Lung (tissue), 12 donors: ENCODE results near the gene PCDH1. TPM values are rescaled to one million over a fixed set of nuclear protein-coding genes. Genes with fewer than 3 reads are reported as not detected.
A peak's percentile ranks its signal among the peaks of the same experiment; 100 is the strongest.

Source experiments
- ATAC-seq: fragments of 200-7000 bp; cut with Tn5 transposase; one replicate; pipeline ENCODE4 v1.9.1; 2020; ENCODE audit warnings: moderate number of reproducible peaks; ENCODE audit not compliant: insufficient read depth, low FRiP score
- DNase-seq, 3 donors: peaks; one replicate each; pipeline ENCODE4 v3.0.0-alpha.2; 2013 to 2017
- H3K27ac ChIP-seq, 2 donors: one replicate each; pipeline ENCODE4 v1.5.1; 2013; ENCODE audit warnings: mild to moderate bottlenecking in 2 of 2, moderate library complexity in 2 of 2, control low read depth in 1 of 2, inconsistent platforms in 1 of 2, low read depth in 1 of 2, low read length in 1 of 2
- H3K27me3 ChIP-seq, 3 donors: one replicate each; pipeline ENCODE4 v1.5.1; 2013; ENCODE audit warnings: low read length in 2 of 3; ENCODE audit not compliant: control insufficient read depth in 3 of 3, insufficient read depth in 3 of 3
- H3K36me3 ChIP-seq, 4 donors: one replicate each; pipeline ENCODE4 v1.5.1; 2013; ENCODE audit warnings: low read length in 4 of 4, mild to moderate bottlenecking in 1 of 4, moderate library complexity in 1 of 4; ENCODE audit not compliant: control insufficient read depth in 4 of 4, insufficient read depth in 4 of 4
- H3K4me1 ChIP-seq, 5 donors: one replicate each; pipeline ENCODE4 v1.5.1; 2013; ENCODE audit warnings: low read length in 5 of 5, mild to moderate bottlenecking in 2 of 5, moderate library complexity in 1 of 5; ENCODE audit not compliant: control insufficient read depth in 5 of 5, insufficient read depth in 5 of 5
- H3K4me3 ChIP-seq: one replicate; pipeline ENCODE4 v1.5.1; 2013; ENCODE audit warnings: mild to moderate bottlenecking, control low read depth, moderate library complexity
- H3K9ac ChIP-seq, 2 donors: one replicate each; pipeline ENCODE4 v1.5.1; 2013; ENCODE audit warnings: low read length in 2 of 2, control low read depth in 1 of 2; ENCODE audit not compliant: insufficient read depth in 1 of 2
- H3K9me3 ChIP-seq, 4 donors: one replicate each; pipeline ENCODE4 v1.5.1; 2013; ENCODE audit warnings: low read length in 3 of 4, mild to moderate bottlenecking in 1 of 4, moderate library complexity in 1 of 4; ENCODE audit not compliant: control insufficient read depth in 4 of 4, insufficient read depth in 3 of 4
- CTCF ChIP-seq: IDR thresholded peaks from 2 replicates; pipeline ENCODE4 v1.5.1; 2012; ENCODE audit warnings: mild to moderate bottlenecking; ENCODE audit errors: control extremely low read depth, extremely low read depth
- WGBS, 2 donors: extraction: QIAGEN DNeasy Blood & Tissue Kit; methylation state at CpG; one replicate each; pipeline ENCODE4 v1.1.7; 2013; 5-methylcytosine and 5-hydroxymethylcytosine counted together
- polyA plus RNA-seq, 2 donors: library from polyadenylated mRNA; stranded (reverse); fragments of 200-250 nt; gene quantifications; one replicate each; pipeline ENCODE4 v1.2.1, GENCODE V29; 2013
- total RNA-seq, 2 donors: library from RNA; depleted of rRNA in 1 of 2; stranded (reverse); fragments of >200 nt in 1 of 2; gene quantifications; one replicate each; pipeline ENCODE4 v1.2.1, GENCODE V29; 2014 to 2021
- donor health status: control.
- donor health status: control.
- donor health status: Bipolar disorder and iron deficiency.
- donor health status: healthy.
- donor health status: DM: yes; HTN: yes; CAD: no.

The PCDH1 gene
- total and polyA plus RNA-seq, 4 donors: 18.2 to 70.2 (median 44.4) TPM

GRCh38 chr5:141879426-141879759, 1.2 kb upstream of the PCDH1 start:
- Histone ChIP-seq H3K4me1 (peaks cover 0 to 23% (median 4%) of the 10 kb centered on the region in 5 donors), H3K27me3 (peaks cover 0 to 64% (median 59%) of the 10 kb centered on the region in 3 donors), H3K9ac (no peak overlapping the region), H3K4me3 (no peak overlapping the region), H3K27ac (peak overlapping the region; percentile 46 to 83), H3K36me3 (no peaks in the 10 kb centered on the region), H3K9me3 (no peaks in the 10 kb centered on the region)
- no peak for TF ChIP-seq CTCF
- DNase-seq (no peak), ATAC-seq (no peak)
- 0% methylated on average over 2 of the region's 2 CpGs for WGBS, 2 donors

GRCh38 chr5:141878711-141879425, 658 bp upstream of the PCDH1 start:
- Histone ChIP-seq H3K9ac (peak overlapping the region in 1 of 2 donors; percentile 36), H3K27ac (peak overlapping the region; percentile 46 to 83)
- ATAC-seq: peak; percentile 85

DNA sequence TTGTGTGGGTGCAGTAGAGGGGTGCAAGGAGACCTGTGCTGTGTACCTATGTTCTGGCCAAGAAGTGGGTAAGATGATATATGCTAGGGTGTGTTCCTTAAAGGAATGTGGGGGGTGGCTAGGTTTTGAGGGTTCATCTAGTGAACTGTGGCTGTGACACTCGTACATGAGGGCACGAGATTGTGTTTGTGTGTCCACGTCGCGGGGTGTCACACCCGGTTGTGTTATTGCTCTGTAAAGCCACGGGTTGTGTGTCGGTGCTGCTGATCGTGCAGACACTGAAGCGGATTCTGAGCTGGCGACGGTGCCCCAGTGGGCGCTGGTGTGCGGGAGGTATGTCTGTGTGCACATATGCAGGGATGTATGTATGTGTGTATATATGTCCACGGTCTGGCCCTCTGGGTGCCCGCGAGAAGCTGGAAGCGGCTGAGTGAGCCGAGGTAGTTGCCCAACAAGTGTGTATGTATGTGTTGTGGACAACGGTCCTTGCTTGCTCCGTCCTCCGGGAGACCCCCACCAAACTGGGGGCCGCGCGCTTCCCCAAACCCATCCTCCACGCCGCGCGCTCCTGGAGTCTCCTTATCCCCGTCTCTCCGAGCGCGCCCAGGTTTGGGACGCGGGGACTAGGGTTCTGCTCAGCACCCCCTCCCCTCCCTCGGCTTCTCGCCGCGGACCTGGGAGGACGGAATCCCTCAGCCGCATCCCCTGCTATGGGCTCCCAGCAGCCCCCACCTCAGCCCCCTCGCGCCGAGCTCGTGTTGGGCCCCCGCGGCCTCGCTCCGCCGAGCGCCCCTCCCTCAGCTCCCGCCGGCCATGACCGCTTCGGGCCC, 639 bp downstream of the PCDH1 start:
- no peaks in the 10 kb centered on the region for H3K36me3 ChIP-seq
- 2% methylated on average over 50 to 55 of the region's 55 CpGs for WGBS, 2 donors
- H3K9me3 ChIP-seq: no peaks in the 10 kb centered on the region
- ATAC-seq: no peak
- peak overlapping the region; percentile 74 to 82 for H3K27ac ChIP-seq
- H3K27me3 ChIP-seq: peaks cover 0 to 66% (median 48%) of the 10 kb centered on the region in 3 donors
- peak overlapping the region; percentile 86 for H3K4me3 ChIP-seq
- no peak for TF ChIP-seq CTCF
- H3K9ac ChIP-seq: no peak overlapping the region
- peaks cover 0 to 23% (median 9%) of the 10 kb centered on the region in 5 donors for H3K4me1 ChIP-seq
- peak in 1 of 3 donors; percentile 27 for DNase-seq

More at GRCh38 chr5:141878711-141879425, 658 bp upstream of the PCDH1 start:
- Histone ChIP-seq H3K4me3 (peak overlapping the region; percentile 26), H3K36me3 (no peaks in the 10 kb centered on the region), H3K27me3 (peaks cover 0 to 68% (median 57%) of the 10 kb centered on the region in 3 donors), H3K4me1 (peaks cover 0 to 23% (median 7%) of the 10 kb centered on the region in 5 donors), H3K9me3 (no peaks in the 10 kb centered on the region)
- TF ChIP-seq CTCF: peak; percentile 87
- peak; percentile 88 to 95 (median 94) for DNase-seq
- WGBS, 2 donors: 1 to 2% methylated on average over 37 to 40 of the region's 40 CpGs
